Measurements from ENCODE around the gene TPPP2. TPM values are rescaled to one million over a fixed set of nuclear protein-coding genes. Genes with fewer than 3 reads are reported as not detected.

The TPPP2 gene
- total and polyA plus RNA-seq, 2 experiments from 2014 or later: not detected

- Mint-ChIP-seq H3K4me1 (peaks cover 12% of the 10 kb centered on the region), H3K27ac (peak overlapping the region; percentile 81; the same call in 1 of the 2 replicates), H3K9me3 (no peaks in the 10 kb centered on the region; the same call in 2 of the 3 replicates), H3K27me3 (ENCODE audit: insufficient read depth, low read depth, poor library complexity) (no peaks in the 10 kb centered on the region), H3K36me3 (ENCODE audit: low read depth) (peaks cover 32% of the 10 kb centered on the region), H3K4me3 (peak overlapping the region; percentile 79)
- DNase-seq (ENCODE audit: low spot score): no peak
- peaks cover 6% of the 10 kb centered on the region for H3F3A ChIP-seq (replicated peaks; ENCODE audit: low read depth)
- H3K27me3 ChIP-seq (ENCODE audit: insufficient read depth): no peaks in the 10 kb centered on the region
- H3K4me3 ChIP-seq: peak overlapping the region; percentile 55
- ATAC-seq: no peak
- peak overlapping the region; percentile 94 for H3K27ac ChIP-seq (ENCODE audit: low read depth)
- H3K9me2 ChIP-seq (ENCODE audit: insufficient read depth): peaks cover 17% of the 10 kb centered on the region; the same call in 1 of the 2 replicates
- TF ChIP-seq ZNF331 (CRISPR knock-in tag; IDR thresholded peaks at IDR 0.05; ENCODE audit: low read depth) (no peak), ZNF114 (CRISPR knock-in tag; IDR thresholded peaks at IDR 0.05) (no peak), ZNF462 (CRISPR knock-in tag; IDR thresholded peaks at IDR 0.05) (no peak), POLR2AphosphoS5 (IDR thresholded peaks at IDR 0.05; ENCODE audit: low read depth) (peak; percentile 18; the same call in 1 of the 2 replicates), ETS1 (IDR thresholded peaks at IDR 0.05) (no peak)
- H4K20me1 ChIP-seq (replicated peaks; ENCODE audit: insufficient read depth): peaks cover 12% of the 10 kb centered on the region; the same call in 1 of the 2 replicates
- peaks cover 13% of the 10 kb centered on the region for H3K4me1 ChIP-seq (ENCODE audit: insufficient read depth)
- peak overlapping the region; percentile 91 for H3K4me2 ChIP-seq
- no peak overlapping the region for H2AFZ ChIP-seq
- H3K79me2 ChIP-seq (replicated peaks; ENCODE audit: insufficient read depth): peaks cover 27% of the 10 kb centered on the region
- H3K36me3 ChIP-seq (ENCODE audit: insufficient read depth): peaks cover 24% of the 10 kb centered on the region
Observed at GRCh38 chr14:20989471-20989786, 40.6 kb upstream of the TPPP2 start.
